Fibroblast of villous mesenchyme (primary cell): ENCODE data around the gene AFF3. TPM values are rescaled to one million over a fixed set of nuclear protein-coding genes. Genes with fewer than 3 reads are reported as not detected.

Source experiments
- DNase-seq: peaks from one replicate; pipeline ENCODE4 v3.0.0-alpha.2; 2010; ENCODE audit warnings: low read depth
- H3K4me3 ChIP-seq: 2 replicates; pipeline ENCODE4 v1.5.1; 2011; ENCODE audit warnings: low read depth, mild to moderate bottlenecking, low read length
- CTCF ChIP-seq: IDR thresholded peaks from 2 replicates; pipeline ENCODE4 v1.5.1; 2012; ENCODE audit warnings: low read depth, mild to moderate bottlenecking, low read length; ENCODE audit not compliant: insufficient read depth
- total RNA-seq: library from RNA; depleted of rRNA; stranded (reverse); fragments of >200 nt; gene quantifications from 2 replicates; pipeline ENCODE4 v1.2.3, GENCODE V29; 2012

Gene AFF3
- total RNA-seq, 1 donor = 19.4 TPM

GRCh38 chr2:99680946-99681345 lies 461.4 kb downstream of the AFF3 start:
- DNase-seq = no peak
- TF ChIP-seq CTCF = no peak
- no peak overlapping the region for H3K4me3 ChIP-seq

- no peak overlapping the region for H3K4me3 ChIP-seq
- TF ChIP-seq CTCF = no peak
- no peak for DNase-seq
Measured at GRCh38 chr2:99679518-99679917, 462.9 kb downstream of the AFF3 start.

- H3K4me3 ChIP-seq = no peak overlapping the region
- TF ChIP-seq CTCF = no peak
- DNase-seq = no peak
Measured at GRCh38 chr2:99678625-99679024, 463.8 kb downstream of the AFF3 start.

- no peak for DNase-seq
- TF ChIP-seq CTCF = no peak
- no peak overlapping the region for H3K4me3 ChIP-seq
Measured at GRCh38 chr2:99677814-99678213, 464.6 kb downstream of the AFF3 start.

GRCh38 chr2:99675130-99675661 lies 467.2 kb downstream of the AFF3 start:
- DNase-seq = no peak
- no peak overlapping the region for H3K4me3 ChIP-seq
- TF ChIP-seq CTCF = no peak

- no peak for DNase-seq
- TF ChIP-seq CTCF = no peak
- no peak overlapping the region for H3K4me3 ChIP-seq
Measured at GRCh38 chr2:99674090-99674489, 468.3 kb downstream of the AFF3 start.

- H3K4me3 ChIP-seq = no peak overlapping the region
- DNase-seq = no peak
- no peak for TF ChIP-seq CTCF
Measured at GRCh38 chr2:99672766-99673350, 469.5 kb downstream of the AFF3 start.
